ENCODE results near the gene RAB3GAP1.

The RAB3GAP1 gene

GRCh38 chr2:135169900-135170753 is 118.0 kb downstream of the RAB3GAP1 start:
- no peak for DNase-seq

GRCh38 chr2:135174049-135174809 is 122.1 kb downstream of the RAB3GAP1 start:
- DNase-seq, result no peak

- no peak for DNase-seq
Measured at GRCh38 chr2:135174810-135175093, 122.7 kb downstream of the RAB3GAP1 start.

- no peak for DNase-seq
Measured at GRCh38 chr2:135175177-135175576, 123.1 kb downstream of the RAB3GAP1 start.

- DNase-seq, result no peak
Measured at GRCh38 chr2:135179689-135180088, 127.6 kb downstream of the RAB3GAP1 start.

GRCh38 chr2:135182190-135182589 is 130.1 kb downstream of the RAB3GAP1 start:
- DNase-seq, result no peak

- no peak for DNase-seq
Measured at GRCh38 chr2:135182601-135183000, 130.5 kb downstream of the RAB3GAP1 start.

GRCh38 chr2:135183822-135184221 is 131.7 kb downstream of the RAB3GAP1 start:
- DNase-seq, result no peak

GRCh38 chr2:135186054-135186453 is 134.0 kb downstream of the RAB3GAP1 start:
- DNase-seq, result no peak

GRCh38 chr2:135187270-135187669 is 135.2 kb downstream of the RAB3GAP1 start:
- no peak for DNase-seq

GRCh38 chr2:135189148-135189547 is 137.1 kb downstream of the RAB3GAP1 start:
- no peak for DNase-seq

- no peak for DNase-seq
Measured at GRCh38 chr2:135190799-135191198, 138.7 kb downstream of the RAB3GAP1 start.

GRCh38 chr2:135198481-135198880 is 146.4 kb downstream of the RAB3GAP1 start:
- DNase-seq, result no peak

- no peak for DNase-seq
Measured at GRCh38 chr2:135202751-135203150, 150.7 kb downstream of the RAB3GAP1 start.

GRCh38 chr2:135203944-135204343 is 151.9 kb downstream of the RAB3GAP1 start:
- DNase-seq, result no peak

- no peak for DNase-seq
Measured at GRCh38 chr2:135208016-135208415, 155.9 kb downstream of the RAB3GAP1 start.

GRCh38 chr2:135212757-135213156 is 160.7 kb downstream of the RAB3GAP1 start:
- DNase-seq, result no peak

- DNase-seq, result no peak
Measured at GRCh38 chr2:135218426-135218825, 166.3 kb downstream of the RAB3GAP1 start.

- no peak for DNase-seq
Measured at GRCh38 chr2:135219226-135219625, 167.1 kb downstream of the RAB3GAP1 start.

Data from right hindlimb (tissue), 1 donor.